H9 (cell line): ENCODE measurements around the gene ARHGEF7. TPM values are rescaled to one million over a fixed set of nuclear protein-coding genes. Genes with fewer than 3 reads are reported as not detected.

ENCODE experiments used
- DNase-seq: peaks from one replicate; pipeline ENCODE4 v3.0.0-alpha.2; 2017
- H2AFZ ChIP-seq: one replicate; pipeline ENCODE4 v1.6.1; 2013; ENCODE audit warnings: mild to moderate bottlenecking, low read length, control low read depth, moderate library complexity
- H2AK5ac ChIP-seq: 2 replicates; pipeline ENCODE4 v1.6.1; 2013; ENCODE audit warnings: low read length, control low read depth, mixed read lengths; ENCODE audit not compliant: insufficient read length
- H2BK120ac ChIP-seq: one replicate; pipeline ENCODE4 v1.6.1; 2013; ENCODE audit warnings: low read depth, mild to moderate bottlenecking, low read length, control low read depth, inconsistent platforms; ENCODE audit not compliant: poor library complexity, severe bottlenecking
- H2BK12ac ChIP-seq: 2 replicates; pipeline ENCODE4 v1.6.1; 2013; ENCODE audit warnings: low read length, control low read depth, mixed read lengths, low read depth; ENCODE audit not compliant: insufficient read length
- H2BK15ac ChIP-seq: 2 replicates; pipeline ENCODE4 v1.6.1; 2013; ENCODE audit warnings: low read depth, low read length, control low read depth
- H2BK20ac ChIP-seq: one replicate; pipeline ENCODE4 v1.6.1; 2013; ENCODE audit warnings: low read depth, mild to moderate bottlenecking, low read length, control low read depth, inconsistent platforms; ENCODE audit not compliant: poor library complexity, severe bottlenecking
- H2BK5ac ChIP-seq: 2 replicates; pipeline ENCODE4 v1.6.1; 2013; ENCODE audit warnings: low read length, control low read depth, mixed read lengths; ENCODE audit not compliant: insufficient read length
- H3K14ac ChIP-seq: 2 replicates; pipeline ENCODE4 v1.6.1; 2013; ENCODE audit warnings: low read length, control low read depth; ENCODE audit not compliant: insufficient read depth
- H3K18ac ChIP-seq: 2 replicates; pipeline ENCODE4 v1.6.1; 2013; ENCODE audit warnings: low read depth, mild to moderate bottlenecking, mixed read lengths, low read length, control low read depth; ENCODE audit not compliant: insufficient read length
- H3K23ac ChIP-seq: 2 replicates; pipeline ENCODE4 v1.6.1; 2013; ENCODE audit warnings: low read length, control low read depth, mixed read lengths, low read depth; ENCODE audit not compliant: insufficient read length
- H3K23me2 ChIP-seq: 2 replicates; pipeline ENCODE4 v1.6.1; 2013; ENCODE audit warnings: low read depth, mild to moderate bottlenecking, mixed read lengths, low read length, control low read depth; ENCODE audit not compliant: insufficient read length, poor library complexity, severe bottlenecking
- H3K27ac ChIP-seq: 2 replicates; pipeline ENCODE4 v1.5.1; 2013; ENCODE audit warnings: low read length, control low read depth, mixed read lengths, low read depth; ENCODE audit not compliant: insufficient read length
- H3K27me3 ChIP-seq: 2 replicates; pipeline ENCODE4 v1.6.1; 2013; ENCODE audit warnings: low read length, control low read depth, inconsistent platforms; ENCODE audit not compliant: insufficient read depth
- H3K4ac ChIP-seq: 2 replicates; pipeline ENCODE4 v1.6.1; 2013; ENCODE audit warnings: low read depth, mild to moderate bottlenecking, control low read depth, inconsistent platforms, low read length, moderate library complexity
- H3K4me1 ChIP-seq: 2 replicates; pipeline ENCODE4 v1.6.1; 2013; ENCODE audit warnings: low read length, control low read depth, inconsistent platforms; ENCODE audit not compliant: insufficient read depth
- H3K4me2 ChIP-seq: 2 replicates; pipeline ENCODE4 v1.6.1; 2013; ENCODE audit warnings: low read length, control low read depth, mixed read lengths; ENCODE audit not compliant: insufficient read length, insufficient read depth
- H3K56ac ChIP-seq: 2 replicates; pipeline ENCODE4 v1.6.1; 2013; ENCODE audit warnings: low read depth, mild to moderate bottlenecking, mixed read lengths, low read length, control low read depth; ENCODE audit not compliant: insufficient read length
- H3K79me1 ChIP-seq: 2 replicates; pipeline ENCODE4 v1.6.1; 2013; ENCODE audit warnings: low read depth, mild to moderate bottlenecking, moderate library complexity, low read length, control low read depth, inconsistent platforms; ENCODE audit not compliant: insufficient read depth, poor library complexity, severe bottlenecking
- H3K79me2 ChIP-seq: 2 replicates; pipeline ENCODE4 v1.6.1; 2013; ENCODE audit warnings: low read length, control low read depth, inconsistent platforms; ENCODE audit not compliant: insufficient read depth
- H3K9ac ChIP-seq: 2 replicates; pipeline ENCODE4 v1.6.1; 2013; ENCODE audit warnings: low read length, control low read depth, mixed read lengths; ENCODE audit not compliant: insufficient read length; ENCODE audit errors: extremely low read depth
- H3K9me3 ChIP-seq: one replicate; pipeline ENCODE4 v1.6.1; 2013; ENCODE audit warnings: low read depth, low read length, inconsistent platforms; ENCODE audit not compliant: control insufficient read depth
- H3T11ph ChIP-seq: one replicate; pipeline ENCODE4 v1.6.1; 2013; ENCODE audit warnings: mild to moderate bottlenecking, low read length, control low read depth, inconsistent platforms
- H4K20me1 ChIP-seq: one replicate; pipeline ENCODE4 v1.6.1; 2013; ENCODE audit not compliant: control insufficient read depth, insufficient read length, insufficient read depth
- H4K5ac ChIP-seq: 2 replicates; pipeline ENCODE4 v1.6.1; 2013; ENCODE audit warnings: low read depth, mild to moderate bottlenecking, mixed read lengths, low read length, control low read depth; ENCODE audit not compliant: insufficient read length
- H4K8ac ChIP-seq: replicated peaks from 2 replicates; pipeline ENCODE4 v1.6.1; 2013; ENCODE audit warnings: low read length, control low read depth, mixed read lengths, low read depth; ENCODE audit not compliant: insufficient read length
- H4K91ac ChIP-seq: 2 replicates; pipeline ENCODE4 v1.6.1; 2013; ENCODE audit warnings: low read depth, mild to moderate bottlenecking, moderate library complexity, mixed read lengths, low read length, control low read depth; ENCODE audit not compliant: insufficient read length
- H3K27ac Mint-ChIP-seq, 3 experiments: 2 replicates in 2 of 3; 3 replicates in 1 of 3; pipeline ENCODE4 v1.8.0; 2020 to 2021; ENCODE audit warnings: mixed read lengths in 3 of 3, mild to moderate bottlenecking in 1 of 3, moderate library complexity in 1 of 3
- H3K27me3 Mint-ChIP-seq: 2 replicates; pipeline ENCODE4 v1.8.0; 2021; ENCODE audit warnings: low read depth, mild to moderate bottlenecking, moderate library complexity, mixed read lengths
- H3K36me3 Mint-ChIP-seq, 3 experiments: 2 replicates in 2 of 3; 3 replicates in 1 of 3; pipeline ENCODE4 v1.8.0; 2020 to 2021; ENCODE audit warnings: low read depth in 3 of 3, mixed read lengths in 3 of 3; ENCODE audit not compliant: insufficient read depth in 1 of 3
- H3K4me1 Mint-ChIP-seq, 2 experiments: 2 replicates each; pipeline ENCODE4 v1.8.0; 2020; ENCODE audit warnings: mixed read lengths in 2 of 2
- H3K4me3 Mint-ChIP-seq, 2 experiments: 2 replicates in 1 of 2; 3 replicates in 1 of 2; pipeline ENCODE4 v1.8.0; 2020 to 2021; ENCODE audit warnings: mild to moderate bottlenecking in 2 of 2, mixed read lengths in 2 of 2, moderate library complexity in 1 of 2
- H3K9me3 Mint-ChIP-seq, 2 experiments: 2 replicates in 1 of 2; 3 replicates in 1 of 2; pipeline ENCODE4 v1.8.0; 2020; ENCODE audit warnings: mild to moderate bottlenecking in 2 of 2, mixed read lengths in 2 of 2, moderate library complexity in 1 of 2
- CTCF ChIP-seq: fragments of 200-600 bp; sonication (generic); conservative IDR thresholded peaks from 3 replicates; pipeline ENCODE4 v1.8.0; 2021; ENCODE audit warnings: antibody characterized with exemption, mild to moderate bottlenecking
- WGBS: extraction: QIAGEN DNeasy Blood & Tissue Kit; methylation state at CpG from one replicate; pipeline ENCODE4 v1.1.7; 2013; ENCODE audit warnings: missing lambda C conversion rate, low lambda C conversion rate, mixed read lengths; ENCODE audit not compliant: insufficient read length; ENCODE audit errors: extremely low coverage; 5-methylcytosine and 5-hydroxymethylcytosine counted together
- total RNA-seq: library from RNA; stranded (reverse); gene quantifications from 2 replicates; pipeline ENCODE4 v1.2.1, GENCODE V29; 2021

Gene ARHGEF7
- total RNA-seq, 1 experiment from 2014 or later, result 51.9 TPM

- Mint-ChIP-seq H3K27me3 (no peaks in the 10 kb centered on the region), H3K4me1 (peaks cover 19 to 20% of the 10 kb centered on the region in 2 experiments), H3K36me3 (peaks cover 10 to 44% (median 32%) of the 10 kb centered on the region in 3 experiments; a peak in 6 of 7 replicates), H3K27ac (no peak overlapping the region), H3K4me3 (no peak overlapping the region), H3K9me3 (no peaks in the 10 kb centered on the region)
- Histone ChIP-seq H3K9ac (no peak overlapping the region), H4K5ac (no peak overlapping the region), H2AK5ac (no peak overlapping the region), H3K4me2 (no peak overlapping the region), H3K27ac (no peak overlapping the region), H2BK20ac (no peak overlapping the region), H3K4ac (no peak overlapping the region), H3K23ac (no peak overlapping the region), H3K27me3 (no peaks in the 10 kb centered on the region), H2BK5ac (no peak overlapping the region), H3K4me1 (no peaks in the 10 kb centered on the region), H2BK120ac (no peak overlapping the region), H4K91ac (no peak overlapping the region), H2AFZ (no peak overlapping the region), H3K23me2 (no peaks in the 10 kb centered on the region), H2BK15ac (no peak overlapping the region), H3K79me2 (no peaks in the 10 kb centered on the region), H2BK12ac (no peak overlapping the region), H4K20me1 (no peaks in the 10 kb centered on the region), H3K79me1 (no peaks in the 10 kb centered on the region), H3K56ac (no peak overlapping the region), H4K8ac (no peak overlapping the region), H3T11ph (no peak overlapping the region), H3K9me3 (no peaks in the 10 kb centered on the region), H3K14ac (no peak overlapping the region), H3K18ac (no peak overlapping the region)
- no CpG with 5 or more reads among the region's 10 CpGs for WGBS
- TF ChIP-seq CTCF, result peak; percentile 24; the same call in 2 of the 3 replicates
- no peak for DNase-seq
Observed at GRCh38 chr13:111269508-111269907, 154.4 kb downstream of the ARHGEF7 start.
